AG04450 (cell line): Measurements from ENCODE around the gene NOL9. TPM values are rescaled to one million over a fixed set of nuclear protein-coding genes. Genes with fewer than 3 reads are reported as not detected.

Source experiments
- CTCF ChIA-PET: fragments of 300-600, 350-600 bp; formaldehyde crosslinking; extraction: SDS; loops from one replicate; lab custom pipeline; 2022; ENCODE audit warnings: antibody characterized with exemption, inconsistent platforms; lab: Charles Lee
- POLR2A ChIA-PET: fragments of 350-600 bp; formaldehyde crosslinking; extraction: SDS; loops from one replicate; lab custom pipeline; 2021; ENCODE audit warnings: antibody characterized with exemption, inconsistent platforms; lab: Yijun Ruan, JAX
- DNase-seq: peaks from one replicate; pipeline ENCODE4 v3.0.0-alpha.2; 2011; ENCODE audit warnings: low read depth, low spot score
- H3K27ac ChIP-seq: one replicate; pipeline ENCODE4 v1.5.1; 2012; ENCODE audit warnings: low read depth, low read length, control low read depth
- H3K27me3 ChIP-seq: one replicate; pipeline ENCODE4 v1.6.0; 2012; ENCODE audit warnings: low read length; ENCODE audit not compliant: control insufficient read depth, insufficient read depth
- H3K4me3 ChIP-seq: 2 replicates; pipeline ENCODE4 v1.5.1; 2011; ENCODE audit warnings: mild to moderate bottlenecking, low read depth, low read length, control low read depth
- H3K9me3 ChIP-seq: 2 replicates; pipeline ENCODE4 v1.5.1; 2012; ENCODE audit warnings: low read length; ENCODE audit not compliant: control insufficient read depth, insufficient read depth
- polyA plus RNA-seq: library from polyadenylated mRNA; depleted of rRNA; stranded (reverse); fragments of >200 nt; gene quantifications from 2 replicates; pipeline ENCODE4 v1.2.3, GENCODE V29; 2011
- TF ChIP-seq, protein P1 (sequence below): IDR thresholded peaks from 2 replicates; pipeline ENCODE4 v1.5.1; 2011; ENCODE audit warnings: low read depth, low read length, control low read depth, inconsistent platforms

Gene NOL9
- polyA plus RNA-seq, 1 experiment: 23.6 TPM

DNA sequence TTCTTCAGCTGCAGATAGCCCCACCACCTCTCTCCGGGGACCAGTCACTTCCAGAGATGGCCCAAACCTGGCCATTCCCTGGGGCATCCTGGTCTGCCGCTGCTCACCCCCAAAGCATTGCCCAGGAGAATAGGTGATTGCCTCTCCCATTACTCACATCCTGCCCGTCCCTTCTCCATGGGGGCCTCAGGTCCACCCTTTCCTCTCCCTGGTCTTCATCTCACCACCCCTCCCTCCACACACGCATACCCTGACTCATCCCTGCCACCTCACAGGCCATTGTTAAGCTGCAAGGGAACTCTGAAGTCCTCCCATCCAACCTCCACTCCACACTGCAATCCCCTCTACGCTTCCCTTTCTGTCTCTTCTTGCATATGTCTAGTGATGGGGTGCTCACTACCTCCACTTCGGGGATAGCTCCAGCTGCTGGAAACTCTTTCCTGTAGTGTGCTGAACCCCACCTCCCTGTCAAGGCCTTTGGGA, 62.8 kb downstream of the NOL9 start, which contains the start of gene PLEKHG5:
TSS of gene PLEKHG5 (minus strand) at position 188 of the 483 bp plus-strand sequence. CDS start 14,096 bp downstream, outside the sequence.
- Histone ChIP-seq H3K4me3 (peak within 1 kb of the TSS; percentile 91), H3K27ac (peak within 1 kb of the TSS; percentile 82), H3K9me3 (no peaks in the 10 kb centered on the region; the same call in 1 of the 2 replicates), H3K27me3 (no peaks in the 10 kb centered on the region)
- CTCF ChIA-PET: interaction anchor here (0.5 to 3.3 kb wide), 6 partner anchors 8 to 154 kb away, joined by 3 to 21 read pairs (median 4); partner anchors contain the start of gene TAS1R1
- no peak for DNase-seq
- TF ChIP-seq, protein P1, sequence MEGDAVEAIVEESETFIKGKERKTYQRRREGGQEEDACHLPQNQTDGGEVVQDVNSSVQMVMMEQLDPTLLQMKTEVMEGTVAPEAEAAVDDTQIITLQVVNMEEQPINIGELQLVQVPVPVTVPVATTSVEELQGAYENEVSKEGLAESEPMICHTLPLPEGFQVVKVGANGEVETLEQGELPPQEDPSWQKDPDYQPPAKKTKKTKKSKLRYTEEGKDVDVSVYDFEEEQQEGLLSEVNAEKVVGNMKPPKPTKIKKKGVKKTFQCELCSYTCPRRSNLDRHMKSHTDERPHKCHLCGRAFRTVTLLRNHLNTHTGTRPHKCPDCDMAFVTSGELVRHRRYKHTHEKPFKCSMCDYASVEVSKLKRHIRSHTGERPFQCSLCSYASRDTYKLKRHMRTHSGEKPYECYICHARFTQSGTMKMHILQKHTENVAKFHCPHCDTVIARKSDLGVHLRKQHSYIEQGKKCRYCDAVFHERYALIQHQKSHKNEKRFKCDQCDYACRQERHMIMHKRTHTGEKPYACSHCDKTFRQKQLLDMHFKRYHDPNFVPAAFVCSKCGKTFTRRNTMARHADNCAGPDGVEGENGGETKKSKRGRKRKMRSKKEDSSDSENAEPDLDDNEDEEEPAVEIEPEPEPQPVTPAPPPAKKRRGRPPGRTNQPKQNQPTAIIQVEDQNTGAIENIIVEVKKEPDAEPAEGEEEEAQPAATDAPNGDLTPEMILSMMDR: no peak
- POLR2A ChIA-PET: no interaction called here

DNA sequence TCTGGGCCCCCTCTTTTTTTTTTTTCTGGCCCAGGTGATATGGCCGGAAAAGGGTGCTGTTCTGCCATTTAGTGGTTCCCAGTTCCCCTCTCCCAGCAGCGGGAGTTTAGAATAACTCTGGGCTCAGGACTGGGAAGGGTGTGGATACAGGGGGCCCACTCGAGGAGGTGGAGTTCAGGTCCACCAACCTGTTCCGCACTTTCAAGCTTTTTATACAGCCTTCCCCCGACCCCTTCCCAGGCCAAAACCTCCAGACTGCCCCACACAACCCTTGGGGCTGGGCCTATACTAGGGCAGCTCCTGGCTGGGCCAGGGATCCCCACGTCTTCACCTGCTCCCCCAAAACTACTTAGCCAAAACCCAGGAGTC, 63.2 kb downstream of the NOL9 start:
- Histone ChIP-seq H3K9me3 (no peaks in the 10 kb centered on the region; the same call in 1 of the 2 replicates), H3K27ac (peak overlapping the region; percentile 82), H3K4me3 (peak overlapping the region; percentile 91), H3K27me3 (no peaks in the 10 kb centered on the region)
- no peak for DNase-seq
- CTCF ChIA-PET: interaction anchor here (0.8 to 3.3 kb wide), 11 partner anchors 8 to 154 kb away, joined by 3 to 21 read pairs (median 8); partner anchors contain the start of gene TAS1R1
- TF ChIP-seq, protein P1: no peak
- POLR2A ChIA-PET: no interaction called here

DNA sequence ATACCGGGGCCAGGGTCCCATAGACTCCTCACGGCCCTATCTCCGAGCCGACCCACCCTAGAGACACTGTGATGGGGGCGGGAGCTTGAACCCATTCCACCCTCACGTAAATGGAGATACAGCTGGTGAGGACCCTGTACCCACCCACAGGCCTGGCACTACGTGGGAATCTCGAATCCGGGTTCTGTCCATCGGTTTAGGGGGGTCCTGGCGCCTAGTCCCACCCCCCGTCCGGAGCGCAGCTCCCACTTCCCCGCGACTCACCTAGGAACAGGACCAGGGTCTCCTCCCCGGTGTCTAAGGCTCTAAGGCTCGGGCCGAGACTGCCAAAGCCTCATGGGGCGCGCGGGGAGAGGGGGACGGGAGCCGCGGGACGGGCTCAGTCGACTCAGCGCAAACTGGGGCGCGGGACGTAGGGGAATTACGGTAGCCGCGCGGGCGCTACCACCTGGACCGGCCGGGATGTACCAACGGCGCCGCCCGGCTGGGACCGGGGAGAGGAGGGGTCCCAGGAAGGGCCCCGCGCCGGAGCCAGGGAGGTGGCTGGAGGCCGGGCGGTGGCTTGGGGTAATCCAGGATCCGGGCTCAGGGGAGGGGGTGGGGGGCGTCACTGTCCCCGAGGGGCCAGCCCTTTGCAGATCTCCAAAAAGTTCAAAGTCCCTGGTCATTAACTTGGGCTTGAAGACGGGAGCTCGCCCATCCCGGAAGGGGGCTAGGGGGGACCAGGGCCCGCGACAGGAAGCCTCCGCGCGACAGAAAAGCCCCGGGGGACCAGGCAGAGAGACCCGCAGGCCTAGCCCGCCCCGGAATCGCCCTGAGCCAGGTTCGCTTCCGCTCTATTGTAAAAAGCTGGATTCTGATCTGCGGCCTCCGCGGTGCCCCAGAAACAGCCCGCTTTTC, 63.9 kb downstream of the NOL9 start:
- ChIA-PET POLR2A (interaction anchor here (0.9 kb wide), 1 partner anchor 49 kb away, joined by 3 read pairs; no protein-coding TSS in a partner anchor), CTCF (interaction anchor here (0.6 to 3.3 kb wide), 24 partner anchors 9 to 155 kb away, joined by 3 to 21 read pairs (median 6); partner anchors contain the start of gene TAS1R1)
- Histone ChIP-seq H3K27me3 (no peaks in the 10 kb centered on the region), H3K9me3 (no peaks in the 10 kb centered on the region; the same call in 1 of the 2 replicates), H3K4me3 (peak overlapping the region; percentile 91), H3K27ac (peak overlapping the region; percentile 82)
- TF ChIP-seq, protein P1: no peak
- peak; percentile 32 for DNase-seq

DNA sequence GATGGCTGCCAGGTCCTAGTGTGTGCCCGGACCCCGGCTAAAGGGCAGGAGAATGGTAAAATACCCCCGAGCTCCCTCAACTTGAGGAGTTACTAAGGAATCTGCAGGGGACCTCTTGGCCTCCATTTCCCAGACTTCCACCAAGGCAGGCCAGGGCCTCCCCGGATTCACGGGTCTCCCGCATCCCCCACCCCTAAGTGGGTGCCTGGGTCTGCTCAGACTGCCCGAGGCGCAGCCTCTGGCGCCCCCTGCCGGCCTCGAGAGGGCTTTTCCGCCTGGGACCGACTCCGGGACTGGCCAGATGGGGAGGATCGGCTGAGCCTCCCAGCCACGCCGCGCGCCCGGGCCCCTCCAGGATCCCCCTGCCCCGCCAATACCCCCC, 64.5 kb downstream of the NOL9 start:
- peak overlapping the region; percentile 91 for H3K4me3 ChIP-seq
- peak overlapping the region; percentile 82 for H3K27ac ChIP-seq
- no peaks in the 10 kb centered on the region for H3K27me3 ChIP-seq
- no peaks in the 10 kb centered on the region; the same call in 1 of the 2 replicates for H3K9me3 ChIP-seq
- peak; percentile 29 for DNase-seq
- TF ChIP-seq, protein P1: peak; percentile 90
- ChIA-PET POLR2A (interaction anchor here (0.9 kb wide), 1 partner anchor 50 kb away, joined by 3 read pairs; no protein-coding TSS in a partner anchor), CTCF (interaction anchor here (0.6 to 3.3 kb wide), 30 partner anchors 8 to 156 kb away, joined by 3 to 21 read pairs (median 5); partner anchors contain the start of genes NOL9 and TAS1R1)
